Parathyroid adenoma (tissue), 2 donors: ENCODE data around the gene APBA1.

Source experiments
- H2AFZ ChIP-seq: fragments of 300-600 bp; sonication (generic); one replicate; pipeline ENCODE4 v1.7.0; 2017; ENCODE audit warnings: antibody characterized with exemption, mild to moderate bottlenecking
- H3K27ac ChIP-seq: fragments of 300-600 bp; sonication (generic); one replicate; pipeline ENCODE4 v1.7.0; 2017
- H3K27me3 ChIP-seq: fragments of 300-600 bp; sonication (generic); one replicate; pipeline ENCODE4 v1.7.0; 2017; ENCODE audit warnings: low read length; ENCODE audit not compliant: control insufficient read depth, insufficient read depth
- H3K36me3 ChIP-seq: fragments of 300-600 bp; sonication (generic); one replicate; pipeline ENCODE4 v1.7.0; 2017; ENCODE audit warnings: low read length; ENCODE audit not compliant: control insufficient read depth, insufficient read depth
- H3K4me1 ChIP-seq: fragments of 300-600 bp; sonication (generic); one replicate; pipeline ENCODE4 v1.7.0; 2017; ENCODE audit warnings: control low read depth
- H3K4me2 ChIP-seq: fragments of 300-600 bp; sonication (generic); one replicate; pipeline ENCODE4 v1.7.0; 2017; ENCODE audit warnings: low read length
- H3K4me3 ChIP-seq: fragments of 300-600 bp; sonication (generic); one replicate; pipeline ENCODE4 v1.7.0; 2017; ENCODE audit warnings: low read depth, low read length
- H3K79me2 ChIP-seq: fragments of 300-600 bp; sonication (generic); one replicate; pipeline ENCODE4 v1.7.0; 2017; ENCODE audit warnings: control low read depth
- H3K9ac ChIP-seq: fragments of 300-600 bp; sonication (generic); one replicate; pipeline ENCODE4 v1.7.0; 2017; ENCODE audit warnings: mild to moderate bottlenecking
- H3K9me3 ChIP-seq: fragments of 300-600 bp; sonication (generic); one replicate; pipeline ENCODE4 v1.7.0; 2017; ENCODE audit warnings: low read length; ENCODE audit not compliant: control insufficient read depth
- CTCF ChIP-seq: fragments of 300-600 bp; sonication (generic); IDR thresholded peaks from one replicate; pipeline ENCODE4 v1.7.0; 2017; ENCODE audit warnings: antibody characterized with exemption, mild to moderate bottlenecking
- donor health status: primary hyperparathyroidism.

Gene APBA1

GRCh38 chr9:69542942-69543704, 129.0 kb downstream of the APBA1 start:
- no peaks in the 10 kb centered on the region for H3K27me3 ChIP-seq
- no peak for TF ChIP-seq CTCF
- H3K9me3 ChIP-seq = no peaks in the 10 kb centered on the region
- H2AFZ ChIP-seq = no peak overlapping the region
- H3K4me2 ChIP-seq = no peak overlapping the region
- no peaks in the 10 kb centered on the region for H3K36me3 ChIP-seq
- no peak overlapping the region for H3K27ac ChIP-seq
- no peaks in the 10 kb centered on the region for H3K4me1 ChIP-seq
- H3K79me2 ChIP-seq = no peaks in the 10 kb centered on the region
- no peak overlapping the region for H3K9ac ChIP-seq
- no peak overlapping the region for H3K4me3 ChIP-seq

- H3K9me3 ChIP-seq = no peaks in the 10 kb centered on the region
- H3K4me3 ChIP-seq = no peak overlapping the region
- H2AFZ ChIP-seq = no peak overlapping the region
- H3K4me2 ChIP-seq = no peak overlapping the region
- TF ChIP-seq CTCF = no peak
- no peak overlapping the region for H3K9ac ChIP-seq
- no peaks in the 10 kb centered on the region for H3K36me3 ChIP-seq
- H3K27ac ChIP-seq = no peak overlapping the region
- no peaks in the 10 kb centered on the region for H3K79me2 ChIP-seq
- no peaks in the 10 kb centered on the region for H3K27me3 ChIP-seq
- no peaks in the 10 kb centered on the region for H3K4me1 ChIP-seq
These were observed 130.1 kb downstream of the APBA1 start for GRCh38 chr9:69542058-69542457.

- no peak overlapping the region for H3K4me2 ChIP-seq
- no peak overlapping the region for H3K9ac ChIP-seq
- H3K79me2 ChIP-seq = no peaks in the 10 kb centered on the region
- no peaks in the 10 kb centered on the region for H3K36me3 ChIP-seq
- no peak overlapping the region for H3K4me3 ChIP-seq
- H2AFZ ChIP-seq = no peak overlapping the region
- no peak for TF ChIP-seq CTCF
- no peaks in the 10 kb centered on the region for H3K4me1 ChIP-seq
- H3K27ac ChIP-seq = no peak overlapping the region
- no peaks in the 10 kb centered on the region for H3K27me3 ChIP-seq
- no peaks in the 10 kb centered on the region for H3K9me3 ChIP-seq
These were observed 136.3 kb downstream of the APBA1 start for GRCh38 chr9:69535911-69536310.

GRCh38 chr9:69535286-69535832, 136.8 kb downstream of the APBA1 start:
- no peak for TF ChIP-seq CTCF
- no peak overlapping the region for H3K27ac ChIP-seq

GRCh38 chr9:69532396-69532795, 139.8 kb downstream of the APBA1 start:
- Histone ChIP-seq H3K9me3 (no peaks in the 10 kb centered on the region), H3K9ac (no peak overlapping the region), H2AFZ (no peak overlapping the region), H3K27me3 (no peaks in the 10 kb centered on the region), H3K79me2 (no peaks in the 10 kb centered on the region), H3K4me3 (no peak overlapping the region), H3K27ac (no peak overlapping the region), H3K4me1 (no peaks in the 10 kb centered on the region), H3K4me2 (no peak overlapping the region), H3K36me3 (no peaks in the 10 kb centered on the region)
- TF ChIP-seq CTCF = no peak

More at GRCh38 chr9:69535286-69535832, 136.8 kb downstream of the APBA1 start:
- Histone ChIP-seq H3K79me2 (no peaks in the 10 kb centered on the region), H3K9me3 (no peaks in the 10 kb centered on the region), H3K4me2 (no peak overlapping the region), H2AFZ (no peak overlapping the region), H3K27me3 (no peaks in the 10 kb centered on the region), H3K9ac (no peak overlapping the region), H3K4me1 (no peaks in the 10 kb centered on the region), H3K36me3 (no peaks in the 10 kb centered on the region), H3K4me3 (no peak overlapping the region)
